H1 (cell line): Measurements from ENCODE around the gene NOL4L. TPM values are rescaled to one million over a fixed set of nuclear protein-coding genes. Genes with fewer than 3 reads are reported as not detected.

Source experiments
- CBX5 ChIP-seq: fragments of 300-800, 300-1000 bp; sonication (generic); IDR thresholded peaks from 2 replicates; pipeline ENCODE4 v1.7.1; 2016; ENCODE audit warnings: antibody characterized with exemption, low read length, low read depth
- KDM4A ChIP-seq: IDR thresholded peaks from one replicate; pipeline ENCODE4 v1.7.1; 2012; ENCODE audit warnings: low read depth, mild to moderate bottlenecking, moderate library complexity, low read length, inconsistent platforms; ENCODE audit not compliant: severe bottlenecking
- RNF2 ChIP-seq: fragments of 200-900, 300-1000 bp; sonication (generic); IDR thresholded peaks from 2 replicates; pipeline ENCODE4 v1.7.1; 2016; ENCODE audit warnings: borderline replicate concordance, low read depth, mild to moderate bottlenecking, antibody characterized with exemption, low read length; ENCODE audit not compliant: poor library complexity, severe bottlenecking; ENCODE audit errors: missing control alignments
- SRF ChIP-seq: IDR thresholded peaks from 2 replicates; pipeline ENCODE4 v1.6.1; 2011; ENCODE audit warnings: mild to moderate bottlenecking, low read depth, low read length, moderate library complexity
- ZNF274 ChIP-seq: IDR thresholded peaks from 2 replicates; pipeline ENCODE4 v1.7.0; 2012; ENCODE audit warnings: low read length, borderline replicate concordance; ENCODE audit errors: extremely low read depth
- polyA plus RNA-seq, 7 experiments: library from polyadenylated mRNA; depleted of rRNA in 3 of 7; stranded (reverse) in 5 of 7; unstranded in 2 of 7; fragments of >200 nt in 5 of 7; fragments of 200-250 nt in 2 of 7; gene quantifications; 1 replicate in 5 of 7; 2 replicates in 1 of 7; 4 replicates in 1 of 7; pipeline versions ENCODE4 v1.2.1 to v1.2.3, GENCODE V29; 2011 to 2013; ENCODE audit warnings: missing spikeins in 2 of 7, mixed read lengths in 2 of 7
- total RNA-seq: library from RNA; stranded (reverse); fragmentation: NEBNext Ultra II Directional; extraction: Animal tissue kit (Norgen Biotek cat#: 25700); gene quantifications from 2 replicates; pipeline ENCODE4 v1.2.1, GENCODE V29; 2021
- TF ChIP-seq, protein P1 (sequence below): fragments of 300-600 bp; sonication (generic); IDR thresholded peaks from 2 replicates; pipeline ENCODE4 v1.7.1; 2012; ENCODE audit warnings: low read length, moderate library complexity, mild to moderate bottlenecking, inconsistent platforms; ENCODE audit not compliant: insufficient replicate concordance

NOL4L gene
- total and polyA plus RNA-seq, 2 of the 8 experiments (the other 6 are each of a cell fraction or from before 2014, with no cell fraction given): 15.3 to 23.7 TPM

DNA sequence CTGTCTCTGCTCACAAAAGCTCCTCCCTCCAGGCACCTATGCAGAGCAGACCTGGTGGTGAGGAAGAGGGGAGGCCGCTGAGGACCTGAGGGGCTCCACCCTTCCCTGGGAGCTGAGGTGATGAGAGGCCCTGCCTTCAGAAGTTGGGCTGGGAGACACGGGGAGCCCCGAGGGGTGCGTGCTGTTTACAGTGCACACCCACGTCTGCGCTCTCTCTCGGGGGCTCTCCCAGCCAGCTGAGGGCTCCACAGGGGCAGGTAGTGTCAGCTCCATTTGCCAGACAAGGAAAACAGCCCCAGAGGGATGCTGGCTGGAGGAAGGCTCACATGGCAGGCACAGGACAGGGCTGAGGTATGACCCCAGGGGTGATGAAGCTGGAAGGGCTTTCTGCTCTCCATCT lies 13.5 kb upstream of the NOL4L start (continued):
- TF ChIP-seq, protein P1, sequence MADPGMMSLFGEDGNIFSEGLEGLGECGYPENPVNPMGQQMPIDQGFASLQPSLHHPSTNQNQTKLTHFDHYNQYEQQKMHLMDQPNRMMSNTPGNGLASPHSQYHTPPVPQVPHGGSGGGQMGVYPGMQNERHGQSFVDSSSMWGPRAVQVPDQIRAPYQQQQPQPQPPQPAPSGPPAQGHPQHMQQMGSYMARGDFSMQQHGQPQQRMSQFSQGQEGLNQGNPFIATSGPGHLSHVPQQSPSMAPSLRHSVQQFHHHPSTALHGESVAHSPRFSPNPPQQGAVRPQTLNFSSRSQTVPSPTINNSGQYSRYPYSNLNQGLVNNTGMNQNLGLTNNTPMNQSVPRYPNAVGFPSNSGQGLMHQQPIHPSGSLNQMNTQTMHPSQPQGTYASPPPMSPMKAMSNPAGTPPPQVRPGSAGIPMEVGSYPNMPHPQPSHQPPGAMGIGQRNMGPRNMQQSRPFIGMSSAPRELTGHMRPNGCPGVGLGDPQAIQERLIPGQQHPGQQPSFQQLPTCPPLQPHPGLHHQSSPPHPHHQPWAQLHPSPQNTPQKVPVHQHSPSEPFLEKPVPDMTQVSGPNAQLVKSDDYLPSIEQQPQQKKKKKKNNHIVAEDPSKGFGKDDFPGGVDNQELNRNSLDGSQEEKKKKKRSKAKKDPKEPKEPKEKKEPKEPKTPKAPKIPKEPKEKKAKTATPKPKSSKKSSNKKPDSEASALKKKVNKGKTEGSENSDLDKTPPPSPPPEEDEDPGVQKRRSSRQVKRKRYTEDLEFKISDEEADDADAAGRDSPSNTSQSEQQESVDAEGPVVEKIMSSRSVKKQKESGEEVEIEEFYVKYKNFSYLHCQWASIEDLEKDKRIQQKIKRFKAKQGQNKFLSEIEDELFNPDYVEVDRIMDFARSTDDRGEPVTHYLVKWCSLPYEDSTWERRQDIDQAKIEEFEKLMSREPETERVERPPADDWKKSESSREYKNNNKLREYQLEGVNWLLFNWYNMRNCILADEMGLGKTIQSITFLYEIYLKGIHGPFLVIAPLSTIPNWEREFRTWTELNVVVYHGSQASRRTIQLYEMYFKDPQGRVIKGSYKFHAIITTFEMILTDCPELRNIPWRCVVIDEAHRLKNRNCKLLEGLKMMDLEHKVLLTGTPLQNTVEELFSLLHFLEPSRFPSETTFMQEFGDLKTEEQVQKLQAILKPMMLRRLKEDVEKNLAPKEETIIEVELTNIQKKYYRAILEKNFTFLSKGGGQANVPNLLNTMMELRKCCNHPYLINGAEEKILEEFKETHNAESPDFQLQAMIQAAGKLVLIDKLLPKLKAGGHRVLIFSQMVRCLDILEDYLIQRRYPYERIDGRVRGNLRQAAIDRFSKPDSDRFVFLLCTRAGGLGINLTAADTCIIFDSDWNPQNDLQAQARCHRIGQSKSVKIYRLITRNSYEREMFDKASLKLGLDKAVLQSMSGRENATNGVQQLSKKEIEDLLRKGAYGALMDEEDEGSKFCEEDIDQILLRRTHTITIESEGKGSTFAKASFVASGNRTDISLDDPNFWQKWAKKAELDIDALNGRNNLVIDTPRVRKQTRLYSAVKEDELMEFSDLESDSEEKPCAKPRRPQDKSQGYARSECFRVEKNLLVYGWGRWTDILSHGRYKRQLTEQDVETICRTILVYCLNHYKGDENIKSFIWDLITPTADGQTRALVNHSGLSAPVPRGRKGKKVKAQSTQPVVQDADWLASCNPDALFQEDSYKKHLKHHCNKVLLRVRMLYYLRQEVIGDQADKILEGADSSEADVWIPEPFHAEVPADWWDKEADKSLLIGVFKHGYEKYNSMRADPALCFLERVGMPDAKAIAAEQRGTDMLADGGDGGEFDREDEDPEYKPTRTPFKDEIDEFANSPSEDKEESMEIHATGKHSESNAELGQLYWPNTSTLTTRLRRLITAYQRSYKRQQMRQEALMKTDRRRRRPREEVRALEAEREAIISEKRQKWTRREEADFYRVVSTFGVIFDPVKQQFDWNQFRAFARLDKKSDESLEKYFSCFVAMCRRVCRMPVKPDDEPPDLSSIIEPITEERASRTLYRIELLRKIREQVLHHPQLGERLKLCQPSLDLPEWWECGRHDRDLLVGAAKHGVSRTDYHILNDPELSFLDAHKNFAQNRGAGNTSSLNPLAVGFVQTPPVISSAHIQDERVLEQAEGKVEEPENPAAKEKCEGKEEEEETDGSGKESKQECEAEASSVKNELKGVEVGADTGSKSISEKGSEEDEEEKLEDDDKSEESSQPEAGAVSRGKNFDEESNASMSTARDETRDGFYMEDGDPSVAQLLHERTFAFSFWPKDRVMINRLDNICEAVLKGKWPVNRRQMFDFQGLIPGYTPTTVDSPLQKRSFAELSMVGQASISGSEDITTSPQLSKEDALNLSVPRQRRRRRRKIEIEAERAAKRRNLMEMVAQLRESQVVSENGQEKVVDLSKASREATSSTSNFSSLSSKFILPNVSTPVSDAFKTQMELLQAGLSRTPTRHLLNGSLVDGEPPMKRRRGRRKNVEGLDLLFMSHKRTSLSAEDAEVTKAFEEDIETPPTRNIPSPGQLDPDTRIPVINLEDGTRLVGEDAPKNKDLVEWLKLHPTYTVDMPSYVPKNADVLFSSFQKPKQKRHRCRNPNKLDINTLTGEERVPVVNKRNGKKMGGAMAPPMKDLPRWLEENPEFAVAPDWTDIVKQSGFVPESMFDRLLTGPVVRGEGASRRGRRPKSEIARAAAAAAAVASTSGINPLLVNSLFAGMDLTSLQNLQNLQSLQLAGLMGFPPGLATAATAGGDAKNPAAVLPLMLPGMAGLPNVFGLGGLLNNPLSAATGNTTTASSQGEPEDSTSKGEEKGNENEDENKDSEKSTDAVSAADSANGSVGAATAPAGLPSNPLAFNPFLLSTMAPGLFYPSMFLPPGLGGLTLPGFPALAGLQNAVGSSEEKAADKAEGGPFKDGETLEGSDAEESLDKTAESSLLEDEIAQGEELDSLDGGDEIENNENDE: no peak
- no peak for TF ChIP-seq KDM4A
- TF ChIP-seq SRF: no peak
- no peak for TF ChIP-seq RNF2
- TF ChIP-seq CBX5: no peak
- no peak for TF ChIP-seq ZNF274
